ENCODE results near the gene GVQW3.

The GVQW3 gene

GRCh38 chr11:76453248-76453647 is 72.1 kb downstream of the GVQW3 start:
- no peak for DNase-seq

GRCh38 chr11:76455331-76455730 is 74.2 kb downstream of the GVQW3 start:
- no peak for DNase-seq

GRCh38 chr11:76455931-76456330 is 74.8 kb downstream of the GVQW3 start:
- no peak for DNase-seq

GRCh38 chr11:76456571-76456970 is 75.4 kb downstream of the GVQW3 start:
- DNase-seq: no peak

All from NCI-H146 (cell line).